Measurements from ENCODE around the gene COL9A2.
"Not testable (repeated sequence)": the region's sequence is repeated elsewhere in the genome, so short reads cannot be mapped to it uniquely, and the experiment has no call there.

The COL9A2 gene

DNA sequence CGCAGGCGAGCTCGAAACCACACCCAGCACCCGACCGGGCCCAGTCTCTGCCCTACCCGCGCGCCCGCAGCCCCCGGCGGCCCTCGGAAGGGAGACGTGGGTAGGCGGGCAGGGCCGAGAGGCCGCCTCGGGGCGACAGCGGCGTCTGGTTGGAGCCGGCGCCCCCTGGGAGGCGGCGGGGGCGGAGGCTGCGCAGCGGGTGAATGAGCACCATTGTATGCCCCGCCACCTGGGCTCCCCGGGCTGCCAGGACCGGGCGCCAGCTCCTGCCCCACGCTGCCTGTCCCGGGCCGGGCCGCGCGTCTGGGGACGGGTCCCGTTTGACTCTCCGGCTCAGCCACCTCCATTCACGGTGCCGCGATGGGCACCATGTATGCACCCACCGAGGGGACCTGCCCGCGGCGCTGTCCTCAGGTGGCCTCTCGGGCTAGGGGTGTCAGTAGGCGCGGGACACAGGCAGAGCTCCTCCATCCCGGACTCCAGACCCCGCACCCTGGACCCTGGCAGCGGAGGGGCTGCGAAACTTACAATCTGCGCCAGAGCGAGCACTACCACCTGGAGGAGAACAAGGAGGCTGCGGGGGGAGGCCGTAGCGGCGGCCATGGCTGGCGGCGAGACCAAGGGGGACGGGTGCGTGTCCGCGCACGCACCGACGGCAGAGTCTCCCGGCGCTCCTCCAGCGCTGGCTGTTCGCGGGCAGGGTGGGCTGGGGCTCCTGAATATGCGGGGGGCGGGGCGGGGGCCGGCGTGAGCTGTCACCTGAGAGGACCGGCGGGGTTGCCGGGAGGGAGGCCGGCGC is at the start of gene COL9A2:
Gene COL9A2 (minus strand): TSS at position 692 of the 799 bp plus-strand sequence. CDS start 89 bp downstream, at position 603.
- DNase-seq (ENCODE audit: low read depth) = no peak

DNA sequence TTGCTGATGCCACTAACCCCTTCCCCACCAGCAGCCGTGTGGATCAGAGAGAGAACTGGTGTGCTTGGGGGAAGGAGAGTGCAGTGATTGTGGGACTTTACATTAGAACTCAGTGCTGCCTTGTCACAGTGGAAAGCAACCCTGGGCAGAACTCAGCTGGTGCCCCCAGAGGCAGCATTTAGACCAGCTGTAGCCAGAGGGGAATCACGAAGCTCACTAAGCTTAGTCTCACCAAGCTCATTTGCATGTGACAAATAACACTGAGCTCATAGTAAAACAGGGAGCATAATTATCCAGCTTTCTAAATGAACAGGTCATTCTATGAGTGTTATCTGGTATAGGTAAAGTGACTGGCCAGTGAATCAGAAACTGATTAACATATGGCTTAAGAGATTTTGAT is 46.6 kb upstream of the COL9A2 start:
- DNase-seq (ENCODE audit: low read depth) = no peak

DNA sequence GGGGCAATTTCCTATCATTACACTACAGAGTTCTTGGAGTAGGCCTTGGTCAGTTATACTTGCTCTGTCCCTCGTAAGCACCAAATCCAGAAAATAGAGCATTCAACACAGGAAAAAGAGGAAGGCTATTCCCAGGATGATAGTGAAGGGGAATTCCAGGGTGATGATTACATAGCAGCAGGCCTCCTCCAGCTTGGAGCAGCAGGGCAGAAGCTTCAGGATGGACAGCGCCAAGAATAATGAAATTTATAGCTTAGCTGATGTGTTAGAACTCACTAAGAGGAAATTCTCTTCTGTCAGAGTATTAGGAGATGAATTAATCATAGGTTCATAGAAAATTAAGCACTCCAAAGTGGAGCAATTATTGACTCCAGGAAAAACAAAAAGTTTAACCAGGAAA is 45.6 kb upstream of the COL9A2 start:
- no peak for DNase-seq (ENCODE audit: low read depth)

DNA sequence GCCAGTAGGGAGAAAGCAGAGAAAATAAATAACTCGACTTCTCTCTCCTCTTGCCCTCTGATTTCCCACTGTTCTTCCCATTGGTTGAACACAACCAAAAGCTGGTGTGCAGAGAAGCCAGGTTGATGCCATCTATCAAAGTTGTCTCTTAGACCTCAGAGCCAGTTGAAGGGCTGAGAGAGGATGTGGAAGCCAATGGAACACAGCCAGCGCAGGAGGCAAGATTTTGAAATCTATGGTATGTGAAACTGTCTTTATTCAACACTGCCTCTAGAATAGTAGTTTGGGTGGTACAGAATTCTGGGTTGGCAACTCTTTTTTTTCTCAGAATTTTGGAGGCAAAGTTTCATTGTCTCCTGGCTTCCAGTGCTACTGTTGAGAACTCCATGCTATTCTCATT is 45.1 kb upstream of the COL9A2 start:
- DNase-seq (ENCODE audit: low read depth) = no peak

DNA sequence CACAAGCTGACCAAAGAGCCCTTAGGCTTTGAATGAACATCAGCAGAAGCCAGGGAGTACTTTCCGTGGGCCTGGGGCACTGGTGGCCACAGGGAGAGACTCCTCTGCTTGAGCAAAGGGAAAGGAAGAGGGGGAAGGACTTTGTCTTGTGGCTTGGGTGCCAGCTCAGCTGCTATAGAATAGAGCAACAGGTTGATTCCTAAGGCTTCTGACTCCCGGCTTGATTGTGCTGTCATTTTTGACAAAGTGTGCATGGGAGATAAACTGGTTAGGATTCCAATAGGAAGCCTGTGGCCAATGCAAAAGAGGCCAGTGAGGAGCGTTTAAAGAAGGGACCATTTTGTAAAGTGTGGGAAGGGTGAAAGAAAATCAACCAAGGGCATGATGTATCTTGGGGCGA is 44.6 kb upstream of the COL9A2 start:
- no peak for DNase-seq (ENCODE audit: low read depth)

DNA sequence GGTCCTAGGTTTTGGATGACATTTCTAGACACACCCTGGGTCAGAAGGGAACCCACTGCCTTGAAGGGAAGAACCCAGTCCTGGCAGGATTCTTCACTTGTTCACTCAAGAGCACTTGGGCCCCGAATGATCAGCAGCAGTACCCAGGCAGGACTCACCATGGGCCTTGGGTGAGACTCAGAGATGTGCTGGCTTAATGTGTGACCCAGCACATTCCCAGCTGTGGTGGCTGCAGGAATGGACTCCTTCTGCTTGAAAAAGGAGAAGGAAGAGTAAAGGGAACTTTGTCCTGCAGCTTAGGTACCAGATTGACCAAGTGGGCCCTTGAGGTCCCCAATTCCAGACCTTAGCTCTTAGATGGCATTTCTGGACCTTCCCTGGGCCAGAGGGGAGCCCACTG is 44.1 kb upstream of the COL9A2 start:
- no peak for DNase-seq (ENCODE audit: low read depth)

DNA sequence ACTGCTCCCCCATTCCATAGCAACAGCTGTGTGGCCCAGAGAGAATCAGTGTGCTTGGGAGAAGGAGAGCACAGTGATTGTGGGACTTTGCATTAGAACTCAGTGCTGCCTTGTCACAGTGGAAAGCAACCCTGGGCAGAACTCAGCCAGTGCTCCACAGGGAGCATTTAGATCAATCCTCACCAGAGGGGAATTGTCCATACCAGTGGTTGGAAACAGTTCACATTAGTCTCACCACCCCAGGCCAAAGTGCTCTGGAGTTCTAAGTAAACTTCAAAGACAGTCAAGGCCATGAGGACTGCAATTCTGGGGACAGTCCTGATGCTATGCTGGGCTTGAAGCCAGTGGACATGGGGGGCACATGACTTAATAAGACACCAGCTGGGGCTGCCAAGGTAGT is 43.5 kb upstream of the COL9A2 start:
- no peak for DNase-seq (ENCODE audit: low read depth)

DNA sequence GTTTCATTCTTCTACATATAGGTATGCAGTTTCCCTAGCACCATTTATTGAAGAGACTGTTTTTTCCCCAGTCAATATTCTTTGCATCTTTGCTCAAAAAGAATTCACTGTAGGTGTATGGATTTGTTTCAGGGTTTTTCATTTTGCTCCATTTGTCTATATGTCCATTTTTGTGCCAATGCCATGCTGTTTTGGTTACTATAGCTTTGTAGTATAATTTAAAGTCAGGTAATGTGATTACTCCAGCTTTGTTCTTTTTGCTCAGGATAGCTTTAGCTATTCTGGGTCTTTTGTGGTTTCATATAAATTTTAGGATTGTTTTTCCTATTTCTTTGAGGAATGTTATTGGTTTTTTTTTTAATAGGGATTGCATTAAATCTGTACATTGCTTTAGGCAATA is 40.5 kb upstream of the COL9A2 start:
- no peak for DNase-seq (ENCODE audit: low read depth)

DNA sequence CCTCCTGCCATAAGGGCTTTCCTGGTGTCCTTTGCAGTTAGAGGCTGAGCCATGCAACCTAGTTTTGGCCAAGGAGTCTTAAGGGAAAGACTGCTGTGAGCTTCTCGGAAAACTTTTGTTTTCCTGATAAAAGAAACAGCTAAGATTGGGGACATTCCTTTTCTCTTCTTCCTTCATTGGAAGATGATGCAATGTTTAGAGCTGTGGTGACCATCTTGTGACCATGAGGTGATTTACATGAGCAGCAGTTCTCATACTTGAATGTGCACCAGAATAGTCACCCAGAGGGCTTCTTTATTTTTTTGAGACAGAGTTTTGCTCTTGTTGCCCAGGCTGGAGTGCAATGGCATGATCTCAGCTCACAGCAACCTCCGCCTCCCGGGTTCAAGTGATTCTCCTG is 36.0 kb upstream of the COL9A2 start:
- DNase-seq (ENCODE audit: low read depth) = no peak

DNA sequence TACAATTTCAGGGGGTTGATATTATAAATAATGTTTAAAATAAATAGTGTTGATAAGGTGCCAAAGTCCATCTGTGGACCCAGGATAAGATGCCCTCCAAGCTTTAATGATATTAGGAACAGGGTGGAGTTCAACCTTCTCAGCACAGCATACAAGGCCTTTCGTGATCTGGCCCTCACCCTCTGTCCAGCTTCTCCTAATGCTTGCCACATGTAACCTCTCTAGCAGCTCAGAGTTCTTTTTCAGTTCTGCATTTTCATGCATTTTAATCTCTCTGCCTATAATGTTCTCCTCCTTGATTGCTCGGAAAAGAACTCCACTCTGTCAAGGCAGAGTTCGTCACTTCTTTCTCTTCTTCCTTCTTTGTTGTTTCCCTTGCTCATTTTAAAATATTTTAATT is 35.0 kb upstream of the COL9A2 start:
- no peak for DNase-seq (ENCODE audit: low read depth)

DNA sequence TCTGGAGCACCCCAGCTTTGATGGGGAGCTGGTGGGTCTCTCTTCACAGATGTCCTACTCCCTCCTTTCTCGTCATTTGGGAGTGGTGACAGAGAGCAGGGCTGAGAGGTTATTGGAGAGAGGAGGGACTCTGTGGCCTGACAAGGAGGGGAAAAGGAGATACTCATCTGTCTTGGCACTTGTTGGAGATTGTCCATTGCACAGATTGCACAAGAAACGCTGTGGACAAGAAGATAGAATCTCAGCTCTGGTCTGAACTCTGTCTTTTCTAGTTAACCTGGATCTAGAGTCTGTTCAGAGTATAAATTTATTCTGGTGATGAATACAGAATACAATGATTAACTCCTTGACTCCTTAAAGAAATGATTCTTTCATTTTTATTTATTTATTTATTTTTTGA is 34.0 kb upstream of the COL9A2 start:
- no peak for DNase-seq (ENCODE audit: low read depth)

DNA sequence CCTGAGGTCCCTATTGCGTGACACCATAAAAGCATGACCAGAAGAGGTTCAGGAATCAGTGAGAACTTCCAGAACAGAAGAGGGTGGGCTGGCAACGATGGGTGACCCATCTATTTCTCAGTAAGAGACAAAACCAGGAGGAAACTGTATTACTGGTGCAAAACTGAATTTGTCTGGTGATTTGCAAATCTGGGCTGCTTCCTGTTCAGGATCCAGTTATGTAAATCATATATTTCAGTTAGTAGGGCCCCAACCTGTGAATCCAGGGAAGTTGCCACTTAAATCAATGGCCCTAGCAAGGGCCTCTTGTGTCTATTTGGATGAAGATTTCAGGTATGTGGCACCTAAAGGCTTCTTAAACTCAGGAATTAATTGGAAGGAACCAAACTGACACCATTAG is 33.3 kb upstream of the COL9A2 start:
- DNase-seq (ENCODE audit: low read depth) = no peak

DNA sequence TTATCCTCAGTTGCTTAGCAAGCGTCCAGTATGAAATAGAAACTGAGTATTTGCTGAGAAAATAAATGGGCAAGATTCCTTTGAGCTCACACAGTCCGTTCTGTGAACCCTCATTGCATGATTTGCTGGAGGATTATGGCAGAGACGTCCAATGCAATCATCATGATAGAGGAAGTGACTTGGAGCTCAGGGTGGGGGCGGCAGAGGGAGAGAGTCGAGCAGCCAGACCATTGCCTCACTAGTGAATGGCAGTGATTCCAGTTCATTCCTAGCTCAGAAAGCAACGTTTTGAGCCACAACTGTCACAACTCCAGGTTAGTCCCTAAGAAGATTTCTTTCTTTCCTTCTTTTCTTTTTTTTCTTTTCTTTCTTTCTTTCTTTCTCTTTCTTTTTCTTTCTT is 27.5 kb upstream of the COL9A2 start:
- no peak for DNase-seq (ENCODE audit: low read depth)

DNA sequence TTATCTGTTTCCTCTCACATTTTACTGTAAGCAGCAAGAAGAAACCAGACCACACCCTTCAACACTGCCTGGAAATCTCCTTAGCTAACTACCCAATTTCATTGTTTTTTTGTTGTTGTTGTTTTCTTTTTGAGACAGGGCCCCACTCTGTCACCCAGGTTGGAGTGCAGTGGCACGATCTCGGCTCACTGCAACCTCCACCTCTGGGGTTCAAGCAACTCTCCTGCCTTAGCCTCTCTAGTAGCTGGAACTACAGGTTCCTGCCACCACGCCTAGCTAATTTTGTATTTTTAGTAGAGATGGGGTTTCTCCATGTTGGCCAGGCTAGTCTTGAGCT is 25.3 kb upstream of the COL9A2 start:
- DNase-seq (ENCODE audit: low read depth) = not testable (repeated sequence)

DNA sequence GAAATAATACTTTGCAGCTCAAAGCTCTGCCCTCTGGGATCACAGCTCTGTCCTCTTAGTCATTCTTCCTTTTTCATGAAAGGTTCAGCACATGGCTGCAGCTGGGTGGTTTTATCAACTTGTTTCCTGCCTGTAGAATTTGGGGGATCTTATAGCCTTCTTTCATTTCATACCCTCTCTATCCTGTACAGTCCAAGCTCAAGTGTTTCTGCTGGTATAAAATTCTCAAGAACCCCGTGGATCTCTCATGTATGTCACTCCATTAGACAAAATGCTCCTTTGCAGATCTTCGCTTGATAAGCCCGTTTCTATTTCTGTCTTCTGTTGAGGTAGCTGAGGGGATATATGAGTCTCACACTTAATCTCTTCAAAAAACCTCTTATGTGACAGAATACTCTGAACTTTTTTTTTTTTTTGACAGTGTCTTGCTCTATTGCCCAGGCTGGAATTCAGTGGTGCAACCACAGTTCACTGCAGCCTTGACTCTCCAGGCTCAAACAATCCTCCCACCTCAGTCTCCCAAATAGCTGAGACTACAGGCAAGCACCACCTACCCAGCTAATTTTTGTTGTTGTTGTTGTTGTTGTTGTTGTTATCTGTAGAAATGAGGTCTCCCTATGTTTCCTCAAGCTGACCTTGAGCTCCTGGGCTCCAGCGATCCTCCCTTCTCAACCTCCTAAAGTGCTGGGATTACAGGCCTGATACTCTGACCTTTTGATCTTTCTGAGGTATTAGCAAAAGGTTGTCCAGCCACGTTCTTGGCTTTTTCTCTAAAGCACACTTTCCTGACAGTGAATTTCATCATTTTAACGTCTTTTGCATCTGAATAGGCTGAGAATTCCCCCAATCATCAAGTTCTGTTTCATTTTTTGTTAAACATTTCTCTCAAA is 24.6 kb upstream of the COL9A2 start:
- no peak for DNase-seq (ENCODE audit: low read depth)

DNA sequence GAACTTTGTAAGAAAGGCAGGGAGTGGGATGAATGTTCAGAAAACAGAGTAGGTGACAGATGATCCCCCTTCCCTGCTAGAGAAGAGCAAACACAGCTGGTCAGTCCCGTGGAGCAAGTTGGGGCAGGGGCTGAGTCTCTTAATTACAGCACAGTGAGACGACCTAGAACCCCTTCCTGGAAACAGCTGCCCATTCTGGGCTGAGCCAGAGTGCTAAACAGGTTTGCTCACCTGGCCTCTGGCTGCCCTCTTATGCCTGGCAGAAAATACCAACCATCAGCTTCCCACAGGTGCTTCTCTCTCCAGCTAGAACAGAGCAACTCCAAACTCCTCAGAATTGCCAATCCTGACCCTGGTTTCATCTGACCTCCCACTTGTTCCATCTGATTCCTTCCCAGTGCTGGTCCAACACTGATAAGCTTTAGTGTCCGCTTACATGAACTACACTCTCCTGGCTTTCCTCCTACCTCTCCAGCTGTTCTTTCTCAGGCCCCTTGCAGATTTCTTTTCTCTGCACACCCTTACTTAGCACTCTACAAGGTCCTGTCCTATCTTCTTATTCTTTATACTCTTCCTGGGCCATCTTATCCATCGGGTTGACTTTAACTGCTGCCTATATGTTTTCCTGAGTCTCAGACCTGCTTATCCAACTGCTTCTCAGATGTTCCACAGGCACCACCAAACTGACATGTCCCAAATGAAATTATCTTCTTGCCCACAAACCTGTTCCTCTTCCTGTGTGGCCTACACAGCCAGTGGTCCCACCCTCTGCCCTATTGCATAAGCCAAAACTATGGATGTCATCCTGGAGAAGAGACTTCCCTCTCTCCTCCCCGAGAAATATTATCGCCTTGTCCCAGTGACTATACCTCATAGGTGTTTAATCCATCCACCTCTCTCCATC is 22.6 kb upstream of the COL9A2 start:
- DNase-seq (ENCODE audit: low read depth) = no peak

DNA sequence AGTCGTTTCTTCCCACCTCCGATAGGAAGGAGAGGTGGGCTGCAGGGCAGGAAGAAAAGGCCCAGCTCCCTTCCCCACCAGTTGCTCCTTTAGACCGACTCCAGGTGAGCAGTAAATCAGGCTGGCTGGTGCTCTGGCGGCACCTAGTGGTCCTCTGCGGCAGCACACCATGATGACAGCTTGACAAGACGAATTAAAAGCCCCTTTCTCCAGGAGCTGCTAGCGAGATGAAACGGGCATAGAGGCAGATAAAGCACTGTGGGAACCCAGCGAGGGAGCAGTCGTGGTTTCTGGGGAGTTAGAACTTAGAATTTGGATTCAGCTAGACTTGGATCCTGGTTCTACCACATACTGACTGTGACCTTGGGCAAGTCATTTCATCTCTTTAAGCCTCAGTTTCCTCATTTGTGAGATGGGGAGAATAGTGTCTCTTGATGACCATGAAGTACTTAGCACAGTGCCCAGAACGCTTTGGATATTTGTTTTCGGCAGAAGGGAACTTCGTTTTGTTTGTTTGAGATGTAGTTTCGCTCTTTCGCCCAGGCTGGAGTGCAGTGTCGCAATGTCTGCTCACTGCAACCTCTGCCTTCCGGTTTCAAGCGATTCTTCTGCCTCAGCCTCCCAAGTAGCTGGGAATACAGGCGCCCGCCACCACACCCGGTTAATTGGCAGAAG is 21.8 kb upstream of the COL9A2 start:
- DNase-seq (ENCODE audit: low read depth) = peak; percentile 35

DNA sequence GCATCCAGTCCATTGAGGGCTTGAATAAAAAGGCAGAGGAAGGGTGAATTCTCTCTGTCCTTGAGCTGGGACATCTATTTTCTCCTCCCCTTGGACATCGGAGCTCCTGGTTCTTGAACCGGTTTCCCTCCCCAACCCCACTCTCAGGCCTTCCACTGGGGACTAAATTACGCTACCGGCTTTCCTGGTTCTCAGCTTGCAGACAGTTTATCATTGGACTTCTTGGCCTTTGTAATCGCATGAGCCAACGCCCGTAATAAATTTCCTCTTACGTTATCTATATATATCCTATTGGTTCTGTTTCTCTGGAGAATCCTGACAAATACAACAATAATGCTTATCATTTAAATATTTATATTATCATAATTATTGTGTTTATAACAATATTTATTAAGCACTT is 20.4 kb upstream of the COL9A2 start:
- DNase-seq (ENCODE audit: low read depth) = no peak

DNA sequence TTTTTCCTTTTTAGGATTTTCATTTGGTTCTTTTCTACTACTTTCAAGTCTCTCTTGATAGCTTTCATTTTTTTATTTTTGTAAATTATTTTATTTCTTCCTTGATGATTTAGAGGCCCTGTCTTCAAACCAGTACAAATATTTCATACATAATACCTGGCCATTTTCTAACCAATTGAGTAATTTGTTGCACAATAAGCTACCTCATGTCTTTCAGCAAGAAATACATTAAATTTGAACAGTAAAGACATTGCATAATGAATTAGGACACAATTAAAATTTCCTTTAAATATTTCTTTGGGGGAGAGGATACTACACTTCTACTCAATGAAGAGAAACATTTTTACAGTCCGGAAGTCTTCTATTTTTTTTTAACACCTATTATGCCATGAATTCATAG is 15.6 kb upstream of the COL9A2 start:
- DNase-seq (ENCODE audit: low read depth) = no peak

DNA sequence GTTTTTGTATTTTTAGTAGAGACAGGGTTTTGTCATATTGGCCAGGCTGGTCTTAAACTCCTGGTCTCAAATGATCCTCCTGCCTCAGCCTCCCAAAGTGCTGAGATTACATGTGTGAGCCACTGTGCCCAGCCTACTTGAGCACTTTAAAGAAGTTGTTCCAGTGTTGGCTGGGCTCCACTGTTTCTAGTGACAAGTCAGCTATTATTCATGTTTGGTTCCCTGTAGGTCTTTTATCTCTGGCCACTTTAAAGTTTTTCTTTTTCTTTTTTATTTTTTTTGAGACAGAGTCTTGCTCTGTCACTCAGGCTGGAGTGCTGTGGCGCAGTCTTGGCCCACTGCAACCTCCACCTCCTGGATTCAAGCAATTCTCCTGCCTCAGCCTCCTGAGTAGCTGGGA is 14.3 kb upstream of the COL9A2 start:
- DNase-seq (ENCODE audit: low read depth) = not testable (repeated sequence)

DNA sequence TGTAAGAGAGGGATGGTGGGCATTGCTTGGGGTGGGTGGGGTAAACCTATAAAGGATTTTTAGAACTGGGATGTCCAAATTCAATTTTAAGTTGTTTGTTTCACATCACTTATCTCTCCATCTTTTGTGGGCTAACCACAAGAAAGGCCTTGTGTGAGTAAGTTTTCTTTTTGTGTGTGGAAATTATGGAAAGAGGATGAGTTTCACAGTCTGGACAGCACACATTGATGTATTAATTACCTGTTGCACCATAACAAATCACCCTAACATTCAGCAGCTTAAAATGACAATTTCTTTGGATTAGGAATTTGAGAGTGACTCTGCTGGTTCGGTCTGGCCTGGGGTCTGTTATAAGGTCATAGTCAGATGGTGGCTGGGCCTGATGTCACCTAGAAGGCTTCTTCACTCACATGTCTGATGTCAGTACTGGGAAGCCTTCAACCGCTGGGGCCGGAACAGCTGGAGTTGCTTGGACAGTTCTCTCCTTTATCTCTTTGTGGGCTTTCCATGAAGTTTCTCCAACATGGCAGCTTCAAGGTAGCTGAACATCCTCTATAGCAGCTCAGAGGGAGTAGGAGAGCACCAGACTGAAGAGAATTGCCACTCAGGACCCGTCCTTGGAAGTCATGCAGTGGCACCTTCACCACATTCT is 2.0 kb upstream of the COL9A2 start:
- DNase-seq (ENCODE audit: low read depth) = no peak

Measured in HS-27A (cell line).